Islet precursor cell (in vitro differentiated cells): Measurements from ENCODE around the gene CXCL5.

Source experiments
- DNase-seq: peaks from one replicate; pipeline ENCODE4 v3.0.0-alpha.2; 2018

The CXCL5 gene

DNA sequence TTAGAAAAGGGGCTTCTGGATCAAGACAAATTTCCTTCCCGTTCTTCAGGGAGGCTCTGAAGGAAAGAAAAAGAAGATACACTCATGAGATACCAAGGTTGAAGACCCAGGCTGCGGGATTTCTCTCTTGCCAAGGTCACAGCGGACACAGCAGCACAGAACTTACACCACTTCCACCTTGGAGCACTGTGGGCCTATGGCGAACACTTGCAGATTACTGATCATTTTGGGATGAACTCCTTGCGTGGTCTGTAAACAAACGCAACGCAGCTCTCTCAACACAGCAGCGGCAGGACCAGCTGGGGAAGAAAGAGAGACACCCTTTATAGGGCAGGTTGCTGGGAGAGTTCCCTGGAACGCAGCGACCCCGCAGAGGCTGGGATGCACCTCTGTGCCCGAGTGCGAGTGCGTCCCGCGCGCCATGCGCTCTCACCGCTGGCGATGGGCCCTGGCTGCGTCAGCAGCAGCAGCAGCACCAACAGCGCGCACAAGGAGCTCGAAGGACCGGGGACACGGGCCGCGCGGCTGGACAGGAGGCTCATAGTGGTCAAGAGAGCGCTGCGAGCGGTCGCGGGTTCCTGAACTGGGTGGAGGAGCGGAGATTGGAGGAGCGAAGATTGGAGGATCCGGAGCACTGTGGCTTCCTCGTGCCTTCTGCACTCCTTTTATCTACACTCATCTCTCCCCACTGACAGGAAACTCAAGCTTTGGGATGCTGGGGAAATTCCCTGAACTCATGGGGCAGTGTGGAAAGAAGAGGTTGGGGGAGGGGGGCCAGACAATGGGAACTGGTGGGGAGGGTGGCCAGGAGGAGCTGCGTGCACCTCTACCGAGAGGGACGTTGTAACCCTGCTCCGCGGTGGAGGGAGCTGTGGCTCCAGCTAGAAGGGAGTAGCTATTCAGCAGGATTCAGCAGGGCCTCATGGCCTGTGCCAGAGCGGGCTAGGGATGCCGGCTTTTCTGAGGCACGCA, at the start of gene CXCL5:
Gene CXCL5, minus strand, starts transcription at position 638 of the 972 bp plus-strand sequence. Its CDS starts 96 bp downstream, at position 542.
- DNase-seq, result peak; percentile 79

DNA sequence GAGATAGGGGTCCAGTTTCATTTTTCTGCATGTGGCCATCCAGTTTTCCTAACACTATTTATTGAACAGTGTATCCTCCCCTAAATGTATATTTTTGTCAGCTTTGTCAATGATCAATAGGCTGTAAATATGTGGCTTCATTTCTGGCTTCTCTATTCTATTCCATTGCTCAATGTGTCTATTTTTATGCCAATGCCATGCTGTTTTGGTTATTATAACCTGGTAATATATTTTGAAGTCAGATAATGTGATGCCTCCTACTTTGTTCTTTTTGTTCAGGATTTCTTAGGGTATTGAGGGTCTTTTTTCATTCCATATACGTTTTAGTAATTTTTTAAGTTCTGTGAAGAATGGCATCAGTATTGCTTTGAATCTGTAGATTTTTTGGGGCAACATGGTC, 48.7 kb upstream of the CXCL5 start:
- DNase-seq, result no peak

DNA sequence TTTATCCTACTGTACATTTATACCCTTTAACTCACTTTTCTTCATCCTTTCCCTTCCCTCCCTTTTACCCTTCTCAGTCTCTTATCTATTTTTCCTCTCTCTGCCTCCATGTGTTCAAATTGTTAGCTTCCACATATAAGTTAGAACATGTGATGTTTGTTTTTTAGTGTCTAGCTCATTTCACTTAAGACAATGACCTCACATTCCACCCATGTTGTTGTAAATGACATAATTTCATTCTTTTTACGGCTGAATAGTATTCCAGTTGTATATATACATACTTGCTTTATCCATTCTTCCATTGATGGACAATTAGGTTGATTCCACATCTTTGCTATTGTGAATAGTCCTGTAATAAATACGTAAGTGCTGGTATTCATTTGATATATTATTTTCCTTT, 47.3 kb upstream of the CXCL5 start:
- DNase-seq, result no peak

DNA sequence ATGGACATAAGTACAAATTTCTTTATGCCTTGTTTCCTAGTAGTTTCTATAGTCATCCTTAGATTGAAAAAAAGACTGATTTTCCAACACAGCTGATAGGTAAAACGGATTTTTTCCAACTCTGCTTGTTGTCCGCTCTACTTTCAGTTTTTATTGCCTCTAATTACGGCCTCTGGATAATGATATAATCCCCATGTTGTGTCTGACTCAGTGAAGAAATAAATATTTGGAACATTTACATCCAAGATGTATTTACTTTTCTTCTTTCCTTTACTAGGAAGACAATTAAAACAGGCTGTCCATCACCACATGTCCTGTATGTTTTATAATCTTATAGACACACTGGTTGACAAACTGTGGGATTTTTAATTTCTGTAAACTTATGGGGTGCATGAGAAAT, 46.8 kb upstream of the CXCL5 start:
- DNase-seq, result no peak

DNA sequence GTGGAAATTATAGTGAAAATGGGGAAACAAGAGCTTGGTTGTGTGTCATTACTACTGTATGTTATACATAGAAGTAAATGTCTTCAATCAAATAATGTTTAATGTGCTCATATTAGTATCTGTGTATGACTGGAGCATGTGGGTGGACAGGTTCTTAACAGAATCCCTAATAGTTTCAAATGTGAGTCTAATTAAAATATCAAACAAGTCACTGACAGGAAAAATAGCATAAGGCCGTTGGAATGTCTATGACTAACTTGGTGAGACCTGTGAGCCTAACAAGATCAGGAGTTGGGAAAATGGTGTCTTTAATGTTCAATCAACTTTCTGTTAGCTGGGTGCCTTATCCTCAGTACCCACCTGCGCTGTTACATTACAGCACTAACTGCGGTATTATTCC, 46.2 kb upstream of the CXCL5 start:
- no peak for DNase-seq

DNA sequence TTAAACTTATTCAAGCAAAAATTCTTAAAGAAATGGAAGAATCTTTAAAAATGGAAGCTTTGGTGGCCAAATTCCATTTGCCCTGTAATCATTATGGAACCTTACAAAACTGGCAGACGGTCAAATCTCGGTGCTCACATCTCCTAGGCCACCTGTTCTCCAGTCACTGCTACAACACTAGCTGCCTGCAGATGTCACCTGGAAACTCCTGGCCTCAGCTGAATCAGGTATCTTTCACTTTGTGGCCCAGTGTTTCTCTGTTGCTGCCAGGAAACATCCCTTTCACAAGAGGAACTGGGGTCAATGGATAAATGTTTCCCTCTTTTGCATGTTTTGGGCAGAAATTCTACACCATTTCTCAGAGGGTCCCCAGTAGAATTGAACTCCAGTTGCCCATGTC, 44.2 kb upstream of the CXCL5 start:
- DNase-seq, result no peak

DNA sequence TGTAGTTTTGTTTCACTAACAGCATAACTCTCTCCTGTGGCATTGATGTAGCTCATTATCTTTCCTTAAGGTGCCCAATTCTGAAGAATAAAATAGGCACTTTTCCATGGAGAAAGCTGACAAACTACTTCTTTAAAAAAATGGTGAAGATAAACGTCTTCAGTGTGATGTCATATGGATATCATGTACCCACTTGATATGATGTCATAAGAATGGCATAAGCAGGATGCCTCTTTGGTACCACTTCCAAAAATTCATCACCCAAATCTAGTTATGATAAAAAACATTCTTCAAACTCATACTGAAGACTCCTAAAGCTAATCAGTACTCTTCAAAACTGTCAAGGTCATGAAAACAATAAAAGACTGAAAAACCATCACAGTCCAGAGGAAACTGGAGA, 42.9 kb upstream of the CXCL5 start:
- DNase-seq, result no peak

DNA sequence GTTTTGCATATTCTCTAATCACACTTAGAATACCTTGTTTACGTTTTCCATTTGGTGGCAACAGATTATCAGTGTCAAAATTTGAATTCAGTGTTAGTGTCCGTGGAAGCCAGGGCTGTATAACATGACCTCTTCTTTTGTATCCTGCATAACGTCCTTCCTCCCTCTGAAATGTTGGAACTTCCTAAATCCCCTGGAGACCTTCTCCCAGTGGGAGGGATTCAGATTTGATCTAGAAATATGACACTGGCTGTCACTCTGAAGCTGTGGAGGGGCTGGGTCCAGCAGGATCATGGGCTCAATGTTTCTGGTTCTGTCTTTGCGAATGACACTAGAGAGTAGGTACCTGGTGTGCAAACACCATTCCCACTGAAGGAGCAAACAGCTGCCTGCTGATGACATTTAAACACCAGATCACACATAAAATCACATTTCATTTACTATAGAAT, 40.9 kb upstream of the CXCL5 start:
- DNase-seq, result no peak

DNA sequence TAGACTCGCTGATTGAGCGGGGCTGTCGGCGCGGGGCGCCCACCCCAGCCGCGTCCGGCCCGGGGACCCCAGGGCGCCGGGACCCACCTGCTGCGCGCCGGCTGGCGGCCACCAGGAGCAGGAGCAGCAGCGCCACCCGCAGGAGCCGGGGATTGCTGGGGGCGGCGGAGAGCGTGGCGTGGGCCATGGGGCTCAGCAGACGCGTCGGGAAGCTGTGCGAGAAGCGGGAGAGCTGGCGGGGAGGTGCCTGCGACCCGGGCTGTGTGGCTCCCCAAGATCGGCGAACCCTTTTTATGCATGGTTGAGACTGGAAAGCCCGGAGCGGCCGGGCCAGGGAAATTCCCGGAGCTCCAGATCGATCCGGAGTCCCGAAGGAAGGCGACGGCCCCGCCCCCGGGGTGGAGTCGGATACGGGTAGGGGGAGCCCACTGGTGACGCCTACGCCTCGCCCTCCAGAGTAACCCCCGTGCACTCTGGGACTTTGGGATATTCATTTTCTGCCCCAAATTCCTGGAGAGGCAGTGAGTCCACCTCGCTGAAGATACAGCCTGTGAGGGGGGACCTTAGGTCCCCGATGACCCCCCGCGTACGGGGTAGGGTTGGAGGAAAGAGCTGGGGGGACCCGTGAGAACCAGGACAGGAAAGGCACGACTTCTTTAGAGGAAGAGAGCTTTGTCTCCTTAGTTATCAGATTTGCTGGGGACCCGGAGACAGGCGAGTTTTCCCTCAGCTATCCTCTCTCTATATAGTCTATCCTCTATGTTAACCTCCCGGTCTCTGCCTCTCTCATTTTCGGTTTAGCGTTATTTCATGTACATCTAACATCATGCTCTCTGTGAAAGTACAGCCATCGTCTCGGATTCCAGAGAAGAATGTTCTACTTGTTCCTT, 40.2 kb upstream of the CXCL5 start, which contains the start of gene CXCL3:
Gene CXCL3, minus strand, starts transcription at position 265 of the 890 bp plus-strand sequence. Its CDS starts 78 bp downstream, at position 187.
- peak; percentile 82 for DNase-seq

DNA sequence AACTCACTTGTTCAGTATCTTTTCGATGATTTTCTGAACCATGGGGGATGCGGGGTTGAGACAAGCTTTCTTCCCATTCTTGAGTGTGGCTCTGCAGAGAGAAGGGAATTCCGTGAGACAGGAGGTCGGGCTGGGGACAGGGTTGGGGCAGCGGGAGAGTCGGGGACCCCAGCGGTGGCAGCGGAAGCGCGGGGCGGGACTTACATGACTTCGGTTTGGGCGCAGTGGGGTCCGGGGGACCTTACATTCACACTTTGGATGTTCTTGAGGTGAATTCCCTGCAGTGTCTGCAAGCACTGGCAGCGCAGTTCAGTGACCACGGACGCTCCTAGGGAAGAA, 39.6 kb upstream of the CXCL5 start:
- DNase-seq, result no peak

DNA sequence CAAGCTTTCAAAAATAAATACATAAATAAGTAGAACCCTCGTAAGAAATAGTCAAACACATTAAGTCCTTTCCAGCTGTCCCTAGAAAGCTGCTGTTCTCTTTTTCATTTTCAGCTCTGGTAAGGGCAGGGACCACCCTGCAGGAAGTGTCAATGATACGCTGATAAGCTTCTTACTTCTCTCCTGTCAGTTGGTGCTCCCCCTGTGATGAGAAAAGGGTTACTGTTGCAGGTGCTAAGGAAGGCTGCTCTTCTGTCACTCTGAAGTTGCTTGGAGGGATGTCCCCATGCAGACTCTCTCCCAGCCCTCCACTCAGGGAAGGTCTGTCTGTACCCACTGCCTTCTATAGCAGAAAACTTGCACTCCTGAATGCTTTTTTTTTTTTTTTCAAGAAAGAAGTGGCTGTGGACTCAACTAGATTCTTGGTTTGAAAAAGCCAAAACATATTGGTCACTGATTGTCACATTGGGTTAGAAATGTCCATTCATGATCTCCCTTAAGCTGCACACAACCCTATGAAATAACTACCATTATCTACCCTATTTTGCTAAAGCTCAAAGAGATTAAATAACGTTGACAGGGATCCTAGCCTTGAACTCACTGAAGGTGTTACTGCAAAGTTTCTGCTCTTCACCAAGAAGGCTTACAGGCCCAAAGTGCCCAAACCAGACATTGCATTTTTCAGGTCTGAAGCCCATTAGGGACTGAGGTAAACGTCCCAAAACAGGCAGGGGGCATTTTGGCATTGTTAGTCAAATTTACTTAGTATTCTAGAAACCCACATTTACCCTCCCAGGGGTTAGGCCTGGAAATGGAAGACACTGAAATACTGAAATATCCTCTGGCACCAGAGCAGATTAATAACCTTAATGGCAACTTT, 38.8 kb upstream of the CXCL5 start:
- no peak for DNase-seq

DNA sequence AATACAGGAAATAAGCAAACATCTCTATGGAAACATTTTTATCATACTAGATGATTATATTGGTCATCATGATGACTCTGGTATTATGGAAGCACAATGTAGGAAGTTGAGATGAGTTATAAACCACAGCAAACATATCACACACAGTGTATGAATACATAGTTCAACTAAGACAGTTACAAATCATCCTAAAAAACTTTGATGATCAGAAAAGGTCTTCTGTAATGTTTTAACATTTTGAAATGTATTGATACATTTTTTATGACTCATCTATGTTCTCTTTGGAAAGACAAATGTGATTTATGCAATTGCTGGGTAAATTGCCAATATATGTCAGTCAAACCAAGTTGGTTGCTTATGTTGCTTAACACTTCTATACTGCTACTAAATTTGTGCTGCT, 35.3 kb upstream of the CXCL5 start:
- DNase-seq, result no peak

DNA sequence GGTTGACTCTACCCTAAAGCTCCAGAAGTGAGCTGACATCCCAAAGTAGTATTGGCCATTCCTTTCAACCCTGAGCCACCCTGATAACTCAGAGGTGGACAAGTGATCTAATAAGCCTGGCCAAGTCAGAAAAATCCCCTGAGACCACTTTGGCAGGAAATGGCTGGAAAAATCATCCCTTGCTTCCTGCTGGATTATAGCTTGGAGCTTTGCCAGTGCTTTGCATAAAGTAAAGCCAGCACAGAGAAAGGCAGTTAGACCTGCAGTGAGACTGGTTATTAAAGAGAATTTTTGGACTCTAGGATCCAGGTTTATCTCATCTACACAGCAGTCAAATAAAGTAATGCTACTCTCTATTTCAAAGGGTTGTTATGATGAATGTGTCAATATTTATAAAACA, 33.6 kb upstream of the CXCL5 start:
- no peak for DNase-seq

DNA sequence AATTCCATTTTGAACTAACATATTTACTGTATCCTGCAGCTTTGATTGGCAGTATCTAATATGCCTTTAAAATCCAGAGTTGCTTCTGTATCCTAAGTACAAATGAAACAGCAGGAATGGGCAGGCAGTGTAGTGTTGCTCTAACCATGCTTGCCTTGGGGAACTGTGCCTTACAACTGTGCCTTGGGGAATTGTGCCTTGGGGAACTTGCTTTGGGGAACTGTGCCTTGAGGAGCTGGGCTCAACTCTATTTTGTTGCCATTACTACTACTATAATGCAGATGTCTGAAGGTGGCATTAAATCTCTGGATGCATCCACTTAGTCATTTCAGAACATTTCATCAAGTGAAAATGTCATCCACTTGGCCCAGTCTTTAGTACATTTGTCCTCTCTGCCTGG, 33.1 kb upstream of the CXCL5 start:
- DNase-seq, result no peak

DNA sequence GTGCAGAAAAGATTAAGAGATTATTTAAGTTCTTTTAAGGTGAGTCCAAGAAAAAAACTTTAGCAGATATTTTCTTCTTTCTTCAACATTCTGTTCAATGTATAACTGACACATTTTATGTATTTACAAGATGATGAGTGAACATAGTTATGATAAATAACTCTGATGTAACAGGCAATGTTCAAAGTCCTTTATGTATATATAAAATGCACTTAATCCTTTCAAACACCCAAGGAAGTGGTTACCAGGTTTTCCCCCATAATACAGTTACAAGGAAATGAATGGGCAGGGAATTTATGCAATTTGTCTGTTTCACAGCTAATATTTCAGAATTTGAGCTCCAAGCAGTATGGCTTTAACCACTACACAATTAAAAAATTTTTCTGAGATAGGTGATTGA, 31.8 kb upstream of the CXCL5 start:
- no peak for DNase-seq

DNA sequence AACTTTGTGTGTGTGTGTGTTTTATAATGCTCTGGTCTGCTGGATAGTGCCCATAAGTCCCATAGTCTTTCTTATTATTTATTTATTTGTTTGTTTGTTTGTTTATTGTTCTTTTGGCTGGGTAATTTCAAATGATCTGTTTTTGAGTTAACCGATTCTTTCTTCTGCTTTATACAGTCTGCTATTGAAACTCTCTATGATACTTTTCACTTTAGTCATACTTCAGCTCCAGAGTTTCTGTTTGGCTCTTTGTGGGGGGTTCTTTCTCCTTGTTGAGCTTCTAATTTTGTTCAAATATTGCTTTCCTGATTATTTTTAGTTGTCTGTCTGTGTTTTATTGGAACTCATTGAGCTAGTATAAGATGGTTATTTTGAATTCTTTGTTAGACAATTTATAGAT, 30.0 kb upstream of the CXCL5 start:
- DNase-seq, result no peak

DNA sequence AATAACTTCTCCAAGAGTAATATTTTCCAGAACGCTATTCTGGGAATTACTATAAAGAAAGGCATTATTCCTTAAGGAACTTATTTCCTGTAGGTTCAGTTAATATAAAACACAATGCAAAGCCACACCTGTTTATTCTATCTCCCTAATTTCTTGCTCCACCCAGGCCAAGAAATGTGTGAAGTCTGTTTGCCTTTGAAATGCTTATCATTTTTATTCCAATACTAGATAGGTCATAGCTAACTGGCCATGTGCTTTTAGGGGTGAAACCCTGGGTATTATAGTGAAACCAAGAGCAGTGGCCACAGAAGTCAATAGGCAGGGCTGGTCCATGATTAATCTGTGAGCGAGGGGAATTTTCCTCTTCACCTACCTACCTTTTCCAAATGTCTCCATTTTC, 25.2 kb upstream of the CXCL5 start:
- DNase-seq, result no peak

DNA sequence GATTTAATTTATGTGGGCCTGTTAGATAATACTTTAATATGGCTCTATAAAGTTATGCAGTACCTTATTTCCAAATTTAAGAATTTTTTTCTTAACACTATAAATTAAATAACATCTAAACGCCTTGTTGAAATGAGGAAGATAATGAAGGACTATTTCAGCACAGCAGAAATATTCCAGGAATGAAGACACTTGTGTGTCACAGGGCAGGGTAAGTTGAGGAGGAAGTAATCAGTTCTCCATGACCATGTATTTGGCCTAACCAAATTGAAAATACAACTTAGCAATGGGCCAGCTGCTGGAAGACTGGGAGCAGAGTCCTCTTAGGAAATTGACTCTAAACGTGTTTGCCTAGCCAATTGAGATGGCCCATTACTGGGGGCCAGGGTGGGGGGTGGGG, 23.1 kb upstream of the CXCL5 start:
- DNase-seq, result no peak

DNA sequence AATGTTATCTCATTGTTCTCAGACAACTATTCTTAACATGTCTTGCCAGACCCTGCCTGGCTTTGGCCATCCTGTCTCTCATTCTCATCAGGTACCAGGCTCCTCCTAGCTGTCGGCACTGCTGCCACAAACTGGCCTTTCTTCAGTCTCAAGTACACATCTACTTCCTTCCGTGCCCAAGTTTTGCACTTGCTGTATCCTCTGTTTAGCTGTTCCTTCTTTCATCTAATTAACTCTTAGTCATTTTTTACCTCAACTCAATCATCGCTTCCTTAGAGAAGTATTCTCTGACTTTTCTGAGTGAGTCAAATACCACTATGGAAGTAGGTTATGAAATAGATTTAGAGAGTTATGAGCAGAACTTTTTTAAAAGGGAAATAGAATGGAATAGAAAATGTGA, 20.3 kb upstream of the CXCL5 start:
- DNase-seq, result no peak

DNA sequence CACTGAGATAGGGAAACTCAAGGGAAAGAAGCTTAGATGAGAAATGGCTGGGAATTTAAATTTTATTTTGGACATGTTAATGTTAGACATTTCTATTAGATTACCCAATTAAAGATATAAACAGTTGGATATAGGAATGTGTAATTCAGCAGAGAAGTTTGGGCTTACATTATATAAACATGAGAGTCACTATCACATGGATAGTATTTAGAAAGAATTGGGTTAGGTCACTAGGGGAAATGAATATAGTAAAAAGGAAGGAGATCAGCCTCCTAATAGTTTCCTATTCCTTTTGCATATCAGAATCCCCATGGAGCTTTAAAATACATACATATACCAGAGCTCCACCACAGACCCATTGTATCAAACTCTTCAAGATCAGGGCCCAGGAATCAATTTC, 19.6 kb upstream of the CXCL5 start:
- no peak for DNase-seq

DNA sequence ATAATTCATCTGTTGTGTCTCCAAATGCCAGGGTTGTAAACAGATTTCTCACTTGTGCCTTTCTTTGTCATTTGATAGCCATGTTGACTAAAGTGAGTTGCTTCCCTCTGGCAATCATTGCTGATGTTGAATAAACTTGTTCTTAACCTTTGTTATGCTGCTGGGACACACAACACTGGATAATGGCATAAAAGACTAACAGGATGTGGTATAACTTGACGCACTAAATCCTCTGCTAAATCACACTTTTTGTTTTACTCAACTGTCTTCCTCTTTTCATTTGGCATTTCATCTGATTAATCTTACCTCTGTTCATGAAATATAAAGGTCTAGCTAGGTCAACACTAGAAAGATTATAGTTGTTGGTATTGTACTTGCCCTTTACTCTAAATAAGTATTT, 17.6 kb upstream of the CXCL5 start:
- no peak for DNase-seq

DNA sequence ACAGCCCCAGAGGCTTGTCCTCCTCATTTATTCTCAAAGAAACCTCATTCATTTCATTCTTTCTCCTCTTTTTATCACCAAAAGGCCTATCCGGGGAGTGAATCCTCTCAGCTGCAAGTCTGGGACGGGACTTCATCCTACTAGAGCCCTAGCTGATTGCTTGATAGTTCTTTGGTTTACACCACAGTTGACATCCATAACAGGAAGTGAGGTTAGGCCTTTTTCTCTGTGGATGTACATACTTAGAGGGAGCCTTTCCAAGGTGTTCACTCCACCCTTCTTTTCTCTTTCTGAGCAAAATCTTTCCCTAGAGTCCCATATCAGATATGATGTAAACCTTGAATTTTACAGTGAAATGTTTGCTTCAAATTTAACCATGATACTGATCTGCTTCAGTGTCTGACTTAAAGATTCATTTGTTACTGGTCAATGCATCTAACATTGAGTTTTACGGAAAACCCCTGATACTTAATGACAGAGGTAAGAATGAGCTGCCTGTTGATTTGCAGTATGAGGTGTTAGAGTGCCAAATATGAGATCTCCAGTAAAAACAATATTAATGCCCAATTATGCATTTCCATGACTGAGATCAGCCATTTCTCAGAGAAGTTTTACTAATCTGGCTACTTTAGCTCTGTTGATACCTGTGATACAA, 16.8 kb upstream of the CXCL5 start:
- DNase-seq, result no peak
